NCI-H1694 treated with DMSO at 0.1 percent for 48 hours (cell line): ENCODE measurements around the gene SLC12A8.

Experiments used
- DNase-seq: peaks from one replicate; lab custom pipeline; 2025; lab: John Stamatoyannopoulos, UW

SLC12A8 gene

GRCh38 chr3:125154110-125154509 lies 58.4 kb downstream of the SLC12A8 start:
- DNase-seq, result no peak

DNA sequence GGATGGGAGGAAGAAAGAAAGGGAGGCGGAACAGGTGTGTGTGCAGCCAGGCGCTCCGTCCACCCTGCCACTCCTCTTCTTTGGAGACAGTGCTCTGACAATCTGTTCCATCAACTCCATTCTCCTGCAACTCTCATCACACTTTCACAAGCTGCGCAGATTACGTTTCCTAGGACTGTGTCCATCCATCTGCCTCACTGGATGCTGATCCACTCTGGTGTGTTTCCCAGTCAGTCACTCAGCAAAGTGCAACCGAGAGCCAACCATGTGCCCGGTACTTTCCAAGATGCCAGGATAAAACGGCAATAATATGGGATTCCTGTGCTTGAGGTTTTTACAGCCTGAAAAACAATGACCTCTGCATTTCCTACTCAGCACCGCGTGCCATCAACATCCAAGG lies 59.6 kb downstream of the SLC12A8 start:
- DNase-seq, result no peak

DNA sequence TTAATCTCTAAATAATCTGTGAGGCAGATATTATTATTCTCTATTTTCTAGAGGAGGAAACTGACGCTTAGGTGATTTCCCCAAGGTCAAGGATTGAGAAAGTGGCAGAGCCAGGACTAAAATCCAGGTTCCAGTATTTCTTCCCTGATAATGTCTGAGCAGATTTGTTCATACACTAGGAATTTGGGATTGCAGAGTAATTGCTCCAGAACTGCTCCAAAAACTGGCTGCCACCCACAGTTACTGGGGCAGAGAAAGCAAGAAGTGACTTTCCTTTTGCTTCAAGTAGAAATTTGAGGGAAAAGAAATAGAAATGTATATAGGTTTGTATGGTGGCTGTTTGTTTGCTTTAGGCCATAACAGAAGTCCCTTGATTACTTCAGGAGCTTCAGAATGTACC lies 60.6 kb downstream of the SLC12A8 start:
- no peak for DNase-seq

- no peak for DNase-seq
These were observed 61.1 kb downstream of the SLC12A8 start for GRCh38 chr3:125151442-125151817.

DNA sequence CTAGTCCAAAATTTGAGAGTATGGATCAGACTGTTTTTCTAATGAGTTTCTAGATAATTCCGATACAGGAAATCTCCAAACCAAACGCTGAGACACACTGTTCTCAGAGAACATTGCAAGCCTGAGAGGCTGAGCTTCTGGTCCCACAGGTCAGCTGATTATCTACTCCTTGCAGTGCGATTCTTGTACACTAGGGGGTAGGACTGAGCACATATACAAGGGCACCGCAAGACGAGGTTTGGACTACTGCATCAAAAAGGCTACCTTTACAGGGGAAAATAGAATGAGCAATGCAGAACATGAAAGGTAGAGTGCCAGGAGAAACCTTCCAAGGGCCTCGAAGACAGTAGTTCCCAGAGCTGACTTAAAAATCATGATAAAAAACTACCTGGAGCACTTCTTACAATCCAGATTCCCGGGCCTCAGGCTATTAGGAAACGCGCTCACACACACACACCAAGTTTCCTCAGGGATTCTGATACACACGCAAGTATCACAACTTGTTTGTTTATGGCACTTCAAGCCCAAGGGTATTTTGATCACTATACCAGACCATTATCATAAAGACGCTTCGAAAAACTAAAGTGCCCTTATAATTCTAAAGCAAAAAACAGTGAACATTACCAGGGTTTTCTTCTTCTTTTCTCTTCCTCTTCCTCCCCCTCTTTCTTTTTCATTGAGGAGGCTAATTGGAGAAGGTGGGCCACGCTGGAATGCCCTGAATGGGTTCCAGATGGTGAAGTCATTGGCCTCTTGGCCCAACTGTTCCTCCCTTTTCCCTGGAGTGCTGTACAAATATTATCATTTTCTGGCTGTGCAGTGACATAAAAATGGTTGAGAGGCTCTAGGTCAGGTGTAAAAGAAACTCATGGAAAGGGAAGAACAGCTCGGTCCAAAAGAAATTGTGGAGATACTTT lies 61.8 kb downstream of the SLC12A8 start:
- DNase-seq, result peak; percentile 52

GRCh38 chr3:125149462-125149861 lies 63.1 kb downstream of the SLC12A8 start:
- DNase-seq, result no peak

- DNase-seq, result no peak
These were observed 63.7 kb downstream of the SLC12A8 start for GRCh38 chr3:125148836-125149235.

GRCh38 chr3:125148016-125148812 lies 64.3 kb downstream of the SLC12A8 start:
- DNase-seq, result no peak

- DNase-seq, result no peak
These were observed 65.1 kb downstream of the SLC12A8 start for GRCh38 chr3:125147491-125147820.

DNA sequence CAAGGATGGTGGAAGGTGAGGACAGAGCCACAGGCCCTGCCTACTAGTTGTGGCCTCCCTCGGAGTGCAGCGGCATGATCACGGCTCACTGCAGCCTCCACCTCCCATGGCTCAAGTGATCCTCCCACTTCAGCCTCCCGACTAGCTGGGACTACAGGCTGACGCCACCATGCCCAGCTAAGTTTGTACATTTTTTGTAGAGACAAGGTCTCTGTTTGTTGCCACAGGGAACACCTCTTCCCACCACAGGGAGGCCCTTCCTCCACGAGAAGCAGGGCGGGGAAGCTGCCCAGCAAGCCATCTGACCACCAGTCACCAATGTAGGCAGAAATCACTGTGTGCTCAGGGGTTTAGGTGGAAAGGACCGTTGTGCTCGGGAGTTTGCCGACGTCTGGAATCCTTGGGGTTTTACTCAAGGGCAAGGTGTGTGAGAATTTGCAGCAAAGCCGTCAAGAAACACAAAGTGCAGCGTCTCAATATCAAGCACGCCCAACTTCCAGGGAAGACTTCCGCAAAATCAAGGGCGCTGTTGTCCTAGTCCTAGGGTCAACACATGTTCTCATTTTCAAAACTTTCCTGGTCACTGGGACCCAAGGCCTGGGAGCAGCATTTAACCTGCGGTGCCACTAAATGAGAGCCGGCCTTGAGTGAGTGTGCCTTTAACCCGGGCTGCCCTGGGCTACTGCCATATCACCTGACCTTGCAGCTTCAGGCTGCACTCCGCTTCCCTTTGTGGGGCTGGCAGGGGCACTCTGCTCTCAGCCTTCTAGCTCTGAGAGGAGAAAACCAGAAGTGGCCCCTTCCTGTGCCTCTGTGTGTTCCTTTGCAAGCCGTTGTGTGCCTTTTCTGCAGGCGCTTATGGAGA lies 65.7 kb downstream of the SLC12A8 start:
- no peak for DNase-seq

DNA sequence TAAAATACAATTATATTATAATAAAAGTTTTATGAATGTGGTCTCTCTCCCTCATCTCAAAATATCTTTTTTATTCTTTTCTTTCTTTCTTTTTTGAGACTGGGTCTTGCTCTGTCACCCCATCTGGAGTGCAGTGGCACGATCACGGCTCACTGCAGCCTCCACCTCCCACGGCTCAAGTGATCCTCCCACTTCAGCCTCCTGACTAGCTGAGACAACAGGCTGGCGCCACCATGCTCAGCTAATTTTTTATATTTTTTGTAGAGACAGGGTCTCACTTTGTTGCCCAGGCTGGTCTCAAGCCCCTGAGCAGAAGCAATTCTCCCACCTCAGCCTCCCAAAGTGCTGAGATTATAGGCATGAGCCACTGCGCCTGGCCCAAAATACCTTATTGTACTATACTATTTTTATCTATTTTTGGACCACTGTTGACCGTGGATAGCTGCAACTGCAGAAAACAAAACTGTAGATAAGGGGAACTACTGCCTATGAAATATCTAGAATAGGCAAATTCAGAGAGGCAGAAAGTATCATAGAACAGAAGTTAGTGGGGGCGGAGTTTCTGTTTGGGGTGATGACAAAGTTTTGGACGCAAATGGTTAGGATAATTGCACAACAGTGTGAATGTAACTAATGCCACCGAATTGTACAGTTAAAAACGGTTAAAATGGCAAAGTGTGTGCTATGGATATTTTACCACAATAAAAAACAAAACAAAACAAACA lies 66.6 kb downstream of the SLC12A8 start:
- no peak for DNase-seq

DNA sequence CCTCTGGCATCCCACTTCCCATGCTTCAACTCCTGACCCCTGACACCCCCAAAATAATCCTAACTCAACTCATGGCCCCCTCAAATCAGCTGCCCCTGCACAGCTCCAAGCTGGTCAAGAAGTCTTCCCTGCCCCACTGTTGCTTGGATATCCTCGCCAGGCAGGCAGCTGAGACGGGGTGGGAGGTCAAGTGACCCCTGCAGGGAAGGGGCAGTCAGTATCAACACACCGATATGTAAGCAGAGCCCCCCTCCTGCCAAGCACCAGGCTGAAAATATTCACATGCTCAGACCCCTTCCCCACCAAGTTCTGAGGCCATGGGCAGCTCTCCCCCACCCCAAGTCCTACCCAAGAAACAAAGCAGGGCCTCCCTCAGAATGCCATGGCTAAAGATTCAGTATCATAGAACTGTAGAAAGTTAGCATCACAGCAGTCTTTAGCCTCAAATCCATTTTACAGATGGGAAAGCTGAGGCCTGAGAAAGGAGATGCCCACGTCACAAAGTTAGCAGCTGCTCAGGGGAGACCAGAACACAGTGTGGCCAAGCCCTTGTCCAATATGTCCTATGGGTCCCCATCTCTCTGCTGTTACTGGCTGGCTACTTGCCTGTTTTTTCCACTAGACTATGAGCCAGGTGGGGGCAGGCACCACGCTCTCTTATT lies 67.8 kb downstream of the SLC12A8 start:
- no peak for DNase-seq

- DNase-seq, result no peak
These were observed 68.4 kb downstream of the SLC12A8 start for GRCh38 chr3:125143982-125144652.

- DNase-seq, result no peak
These were observed 69.0 kb downstream of the SLC12A8 start for GRCh38 chr3:125143538-125143937.

- no peak for DNase-seq
These were observed 69.6 kb downstream of the SLC12A8 start for GRCh38 chr3:125142940-125143339.

DNA sequence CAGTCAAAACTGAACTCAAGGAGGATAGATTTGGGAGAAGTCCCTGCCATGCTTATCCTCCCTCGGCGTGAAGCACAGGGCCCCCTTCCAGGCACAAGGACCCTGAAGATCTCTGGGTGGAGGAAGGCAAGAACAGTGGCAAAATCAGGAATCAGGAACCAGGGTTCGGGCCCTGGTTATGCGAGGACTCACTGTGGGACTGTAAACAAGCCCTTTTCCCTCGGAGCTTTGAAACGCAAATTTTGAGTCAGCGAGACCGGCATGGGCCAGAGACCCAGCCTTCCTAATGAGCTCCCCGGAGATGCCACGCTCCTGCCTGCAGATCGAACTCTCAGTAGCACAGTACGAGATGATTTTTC lies 70.1 kb downstream of the SLC12A8 start:
- no peak for DNase-seq

GRCh38 chr3:125141596-125142419 lies 70.7 kb downstream of the SLC12A8 start:
- DNase-seq, result no peak

DNA sequence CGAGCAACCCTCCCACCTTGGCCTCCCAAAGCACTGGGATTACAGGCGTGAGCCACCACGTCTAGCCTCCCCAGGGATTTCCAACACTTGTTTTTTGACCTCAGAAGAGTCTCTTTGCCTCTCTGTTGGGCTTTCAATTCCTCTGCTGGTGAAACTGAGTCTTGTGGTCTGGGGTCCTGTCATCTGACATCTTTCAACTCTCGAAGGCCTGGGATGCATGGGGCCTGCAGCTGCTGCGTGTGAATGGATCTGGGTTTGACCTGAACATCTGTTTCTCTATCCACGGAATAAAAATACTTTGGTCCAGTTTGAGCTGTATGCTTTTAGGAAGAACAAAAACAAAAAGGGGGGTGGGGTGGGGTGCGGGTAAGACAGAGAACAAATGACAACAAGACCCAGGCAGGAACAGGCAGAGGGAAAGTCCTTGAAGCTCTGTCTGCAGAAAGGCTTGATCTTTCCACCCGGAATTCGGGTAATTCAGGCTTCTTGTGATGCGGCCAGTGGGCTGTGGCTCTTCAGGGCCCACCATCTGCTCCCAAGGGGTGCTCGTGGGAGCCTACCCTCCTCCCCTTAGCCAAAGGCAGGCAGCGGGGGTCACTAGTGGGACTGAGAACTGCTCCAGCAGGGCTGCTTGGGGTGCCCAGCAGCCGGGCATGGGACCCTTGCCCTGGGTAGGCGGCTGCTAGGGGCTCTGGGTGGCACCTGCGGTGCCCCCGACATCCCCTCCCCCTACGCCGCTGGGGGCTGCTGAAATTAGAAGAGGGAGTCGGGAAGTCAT lies 71.5 kb downstream of the SLC12A8 start:
- DNase-seq, result no peak
